H1 (cell line): ENCODE measurements around the gene AIG1. TPM values are rescaled to one million over a fixed set of nuclear protein-coding genes. Genes with fewer than 3 reads are reported as not detected.

Source experiments
- CTCF ChIA-PET: fragments of 300-600 bp; sonication (Branson Sonifier 250); formaldehyde crosslinking; loops from one replicate; lab custom pipeline; 2021; ENCODE audit not compliant: partially characterized antibody; lab: Charles Lee
- POLR2A ChIA-PET: fragments of 300-600 bp; sonication (Branson Sonifier 250); formaldehyde crosslinking; loops from one replicate; lab custom pipeline; 2021; ENCODE audit warnings: inconsistent platforms; ENCODE audit not compliant: partially characterized antibody; lab: Charles Lee
- DNase-seq, 2 experiments: peaks; one replicate each; pipeline versions ENCODE4 v3.0.0 to v3.0.0-alpha.2; 2010 to 2022; ENCODE audit warnings: low spot score in 2 of 2, low read depth in 1 of 2, mixed read lengths in 1 of 2
- FAIRE-seq: peaks from 2 replicates; lab custom pipeline; 2011; peaks lifted over from hg19 to GRCh38; lab: Jason Lieb, UNC
- H2AFZ ChIP-seq: 2 replicates; pipeline ENCODE4 v1.8.1; 2012; ENCODE audit warnings: low read length, inconsistent platforms
- H2AK5ac ChIP-seq: 2 replicates; pipeline ENCODE4 v1.6.1; 2013; ENCODE audit warnings: low read depth, low read length
- H2BK120ac ChIP-seq: replicated peaks from 2 replicates; pipeline ENCODE3; 2013; ENCODE audit warnings: low read depth, low read length, inconsistent platforms
- H2BK12ac ChIP-seq: 2 replicates; pipeline ENCODE4 v1.6.1; 2013; ENCODE audit warnings: low read depth, low read length
- H2BK15ac ChIP-seq: 2 replicates; pipeline ENCODE4 v1.6.1; 2013; ENCODE audit warnings: low read length
- H2BK20ac ChIP-seq: 2 replicates; pipeline ENCODE4 v1.6.1; 2013; ENCODE audit warnings: low read length
- H2BK5ac ChIP-seq: 2 replicates; pipeline ENCODE4 v1.6.1; 2013; ENCODE audit warnings: low read depth, low read length
- H3K14ac ChIP-seq: 2 replicates; pipeline ENCODE4 v1.6.1; 2013; ENCODE audit warnings: inconsistent platforms; ENCODE audit not compliant: insufficient read length
- H3K18ac ChIP-seq: 2 replicates; pipeline ENCODE4 v1.6.1; 2013; ENCODE audit warnings: low read length; ENCODE audit errors: extremely low read depth
- H3K23ac ChIP-seq: 2 replicates; pipeline ENCODE4 v1.6.1; 2013; ENCODE audit warnings: inconsistent platforms; ENCODE audit not compliant: insufficient read length
- H3K23me2 ChIP-seq: 2 replicates; pipeline ENCODE4 v1.6.1; 2013; ENCODE audit warnings: low read depth, low read length
- H3K27ac ChIP-seq: 2 replicates; pipeline ENCODE4 v1.6.1; 2011; ENCODE audit warnings: low read depth, low read length, inconsistent platforms
- H3K27me3 ChIP-seq, 4 experiments: replicated peaks in 1 of 4; 1 replicate in 1 of 4; 2 replicates in 3 of 4; pipeline versions ENCODE4 v1.6.1 to v1.8.1; 2011 to 2013; ENCODE audit warnings: low read length in 3 of 4, mild to moderate bottlenecking in 3 of 4, inconsistent platforms in 2 of 4, mixed read lengths in 2 of 4, moderate library complexity in 1 of 4; ENCODE audit not compliant: control insufficient read depth in 3 of 4, insufficient read depth in 3 of 4; ENCODE audit errors: extremely low read depth in 1 of 4
- H3K36me3 ChIP-seq, 4 experiments: 2 replicates each; pipeline versions ENCODE4 v1.6.1 to v1.8.1; 2011 to 2013; ENCODE audit warnings: mild to moderate bottlenecking in 4 of 4, low read length in 3 of 4, moderate library complexity in 2 of 4, control low read depth in 1 of 4, inconsistent platforms in 1 of 4; ENCODE audit not compliant: insufficient read depth in 4 of 4, control insufficient read depth in 2 of 4
- H3K4ac ChIP-seq: replicated peaks from 2 replicates; pipeline ENCODE3; 2013; ENCODE audit warnings: low read length, low read depth, mixed read lengths, inconsistent platforms; ENCODE audit not compliant: insufficient read length
- H3K4me1 ChIP-seq, 4 experiments: replicated peaks in 1 of 4; 1 replicate in 1 of 4; 2 replicates in 3 of 4; pipeline versions ENCODE4 v1.6.1 to v1.8.1; 2011 to 2013; ENCODE audit warnings: low read length in 3 of 4, inconsistent platforms in 2 of 4, mixed read lengths in 1 of 4; ENCODE audit not compliant: insufficient read depth in 4 of 4, control insufficient read depth in 3 of 4
- H3K4me2 ChIP-seq, 2 experiments: 2 replicates each; pipeline versions ENCODE4 v1.6.1 to v1.8.1; 2011 to 2013; ENCODE audit warnings: low read depth in 2 of 2, low read length in 2 of 2, control low read depth in 1 of 2, inconsistent platforms in 1 of 2, mild to moderate bottlenecking in 1 of 2; ENCODE audit not compliant: insufficient read depth in 1 of 2
- H3K4me3 ChIP-seq, 4 experiments: fragments of 200-600, 300-600 bp in 1 of 4; sonication (generic), shearing (Covaris generic), sonication (Bioruptor Twin) in 1 of 4; 2 replicates each; pipeline versions ENCODE4 v1.5.1 to v1.8.1; 2011 to 2016; ENCODE audit warnings: low read length in 4 of 4, low read depth in 3 of 4, control low read depth in 2 of 4, inconsistent platforms in 2 of 4, mild to moderate bottlenecking in 2 of 4, mixed read lengths in 1 of 4, moderate library complexity in 1 of 4; ENCODE audit not compliant: insufficient read depth in 2 of 4; ENCODE audit errors: extremely low read depth in 1 of 4
- H3K56ac ChIP-seq: replicated peaks from 2 replicates; pipeline ENCODE3; 2013; ENCODE audit warnings: low read depth, mild to moderate bottlenecking, mixed read lengths, low read length, inconsistent platforms; ENCODE audit not compliant: insufficient read length
- H3K79me1 ChIP-seq: 2 replicates; pipeline ENCODE4 v1.6.1; 2013; ENCODE audit warnings: low read depth, low read length, control low read depth
- H3K79me2 ChIP-seq, 2 experiments: 2 replicates each; pipeline versions ENCODE4 v1.6.1 to v1.8.1; 2012 to 2013; ENCODE audit warnings: low read length in 2 of 2, mild to moderate bottlenecking in 2 of 2, inconsistent platforms in 1 of 2; ENCODE audit not compliant: insufficient read depth in 2 of 2, control insufficient read depth in 1 of 2
- H3K9ac ChIP-seq, 4 experiments: replicated peaks in 1 of 4; 1 replicate in 1 of 4; 2 replicates in 3 of 4; pipeline versions ENCODE4 v1.6.1 to v1.8.1; 2011 to 2013; ENCODE audit warnings: low read depth in 3 of 4, low read length in 3 of 4, control low read depth in 2 of 4, mild to moderate bottlenecking in 2 of 4, moderate library complexity in 2 of 4, inconsistent platforms in 1 of 4; ENCODE audit errors: extremely low read depth in 1 of 4
- H3K9me3 ChIP-seq, 2 experiments: 2 replicates each; pipeline versions ENCODE4 v1.6.1 to v1.8.1; 2012 to 2013; ENCODE audit warnings: mild to moderate bottlenecking in 2 of 2, moderate library complexity in 2 of 2, control low read depth in 1 of 2, inconsistent platforms in 1 of 2, low read depth in 1 of 2, low read length in 1 of 2, mixed read lengths in 1 of 2; ENCODE audit not compliant: insufficient read depth in 2 of 2
- H4K20me1 ChIP-seq, 2 experiments: replicated peaks in 1 of 2; 2 replicates each; pipeline versions ENCODE3 to v1.8.1; 2011 to 2013; ENCODE audit warnings: inconsistent platforms in 2 of 2, low read length in 2 of 2, mild to moderate bottlenecking in 1 of 2; ENCODE audit not compliant: insufficient read depth in 2 of 2, control insufficient read depth in 1 of 2
- H4K5ac ChIP-seq: 2 replicates; pipeline ENCODE4 v1.6.1; 2013; ENCODE audit warnings: low read length, low read depth, mixed read lengths, inconsistent platforms; ENCODE audit not compliant: insufficient read length
- H4K8ac ChIP-seq: 2 replicates; pipeline ENCODE4 v1.8.0; 2013; ENCODE audit warnings: mild to moderate bottlenecking, moderate library complexity, low read length, inconsistent platforms; ENCODE audit not compliant: insufficient read depth; ENCODE audit errors: extremely low read depth
- H4K91ac ChIP-seq: replicated peaks from 2 replicates; pipeline ENCODE3; 2013; ENCODE audit warnings: low read length, mixed read lengths, inconsistent platforms; ENCODE audit not compliant: insufficient read length
- EZH2 ChIP-seq: fragments of 200-600 bp; sonication (generic); IDR thresholded peaks from 2 replicates; pipeline ENCODE4 v1.7.1; 2012; ENCODE audit warnings: low read depth, mild to moderate bottlenecking, moderate library complexity, low read length, inconsistent platforms; ENCODE audit not compliant: severe bottlenecking
- MAX ChIP-seq: IDR thresholded peaks from 2 replicates; pipeline ENCODE4 v1.6.1; 2012; ENCODE audit warnings: inconsistent platforms
- WGBS, 2 experiments: shearing (Covaris generic) in 1 of 2; methylation state at CpG; one replicate each; pipeline versions ENCODE4 v1.1.6 to v1.1.7; 2013 to 2015; ENCODE audit warnings: low lambda C conversion rate in 2 of 2, mixed read lengths in 2 of 2, inconsistent platforms in 1 of 2, low coverage in 1 of 2, missing lambda C conversion rate in 1 of 2; ENCODE audit not compliant: insufficient replicate concordance in 2 of 2, insufficient coverage in 1 of 2, insufficient read length in 1 of 2; ENCODE audit errors: extremely low coverage in 1 of 2, missing lambda C conversion rate in 1 of 2; 5-methylcytosine and 5-hydroxymethylcytosine counted together
- polyA plus RNA-seq, 7 experiments: library from polyadenylated mRNA; depleted of rRNA in 3 of 7; stranded (reverse) in 5 of 7; unstranded in 2 of 7; fragments of >200 nt in 5 of 7; fragments of 200-250 nt in 2 of 7; gene quantifications; 1 replicate in 5 of 7; 2 replicates in 1 of 7; 4 replicates in 1 of 7; pipeline versions ENCODE4 v1.2.1 to v1.2.3, GENCODE V29; 2011 to 2013; ENCODE audit warnings: missing spikeins in 2 of 7, mixed read lengths in 2 of 7
- total RNA-seq: library from RNA; stranded (reverse); fragmentation: NEBNext Ultra II Directional; extraction: Animal tissue kit (Norgen Biotek cat#: 25700); gene quantifications from 2 replicates; pipeline ENCODE4 v1.2.1, GENCODE V29; 2021

Gene AIG1
- total and polyA plus RNA-seq, 2 of the 8 experiments (the other 6 are each of a cell fraction or from before 2014, with no cell fraction given) = 56.6 to 58.4 TPM

DNA sequence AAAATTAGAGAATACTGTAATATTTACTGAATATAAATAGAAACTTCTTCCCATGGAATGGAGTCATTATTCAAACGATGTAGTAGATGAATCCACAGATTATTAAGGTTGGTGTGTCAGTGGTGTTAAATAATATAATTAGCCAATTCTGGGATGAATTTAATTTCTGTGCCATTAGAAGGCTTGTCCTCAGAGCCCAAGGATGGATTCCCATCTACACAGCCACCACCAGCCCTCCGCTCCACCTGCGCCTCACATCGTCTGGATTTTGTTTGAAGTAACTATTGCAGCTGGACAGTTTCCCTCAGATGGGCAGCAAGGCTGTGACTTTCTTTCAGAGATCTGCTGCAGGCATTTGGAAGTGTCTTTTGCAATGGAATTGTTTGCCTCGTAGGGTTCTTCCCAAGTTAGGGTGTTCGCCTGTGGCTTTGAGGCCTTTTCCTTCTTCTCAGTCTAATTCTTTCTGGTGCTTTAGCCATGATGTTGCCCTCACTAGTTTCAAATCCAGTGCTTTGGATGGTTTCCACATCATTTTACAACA, 104.7 kb downstream of the AIG1 start:
- Histone ChIP-seq H2AK5ac (no peak overlapping the region), H2BK5ac (no peak overlapping the region), H4K8ac (no peak overlapping the region), H3K14ac (no peak overlapping the region), H2BK15ac (no peak overlapping the region), H3K4me1 (no peaks in the 10 kb centered on the region), H3K36me3 (peaks cover 0 to 8% (median 0%) of the 10 kb centered on the region in 4 experiments; a peak in 2 of 8 replicates), H3K4me3 (no peak overlapping the region), H3K79me1 (no peaks in the 10 kb centered on the region), H3K56ac (no peak overlapping the region), H4K5ac (no peak overlapping the region), H3K23ac (no peak overlapping the region), H2BK20ac (no peak overlapping the region), H3K27me3 (no peaks in the 10 kb centered on the region), H3K23me2 (no peaks in the 10 kb centered on the region), H3K9me3 (no peaks in the 10 kb centered on the region), H4K91ac (no peak overlapping the region), H2BK120ac (no peak overlapping the region), H3K4me2 (no peak overlapping the region), H3K4ac (no peak overlapping the region), H3K27ac (no peak overlapping the region), H4K20me1 (no peaks in the 10 kb centered on the region), H2BK12ac (no peak overlapping the region), H2AFZ (no peak overlapping the region), H3K79me2 (no peaks in the 10 kb centered on the region), H3K18ac (no peak overlapping the region), H3K9ac (no peak overlapping the region)
- 89% methylated on average over 6 of the region's 6 CpGs; no CpG with 5 or more reads in 1 of the 2 experiments for WGBS, 2 experiments
- DNase-seq (no peak), FAIRE-seq (no peak)
- CTCF ChIA-PET = interaction anchor here (1.1 to 1.9 kb wide), 2 partner anchors 10 to 11 kb away, joined by 8 to 16 read pairs; no protein-coding TSS in a partner anchor
- POLR2A ChIA-PET = no interaction called here
- TF ChIP-seq MAX (no peak), EZH2 (no peak)
